A673 (cell line): ENCODE data around the gene MFAP5. TPM values are rescaled to one million over a fixed set of nuclear protein-coding genes. Genes with fewer than 3 reads are reported as not detected.

Experiments
- BruUV-seq: library from RNA; stranded (reverse); fragments of 400-500 nt; replicated peaks from 2 replicates; lab custom pipeline; 2021; lab: Mats Ljungman, UMichigan
- CTCF ChIA-PET: fragments of 300-600 bp; sonication (Branson Sonifier 250); formaldehyde crosslinking; loops from one replicate; lab custom pipeline; 2022; ENCODE audit warnings: antibody characterized with exemption; lab: Charles Lee
- POLR2A ChIA-PET: fragments of 300-600 bp; sonication (Branson Sonifier 250); formaldehyde crosslinking; loops from one replicate; lab custom pipeline; 2022; ENCODE audit warnings: antibody characterized with exemption; ENCODE audit not compliant: low non-redundant PET; lab: Charles Lee
- DNase-seq: peaks from one replicate; pipeline ENCODE4 v3.0.0-alpha.2; 2015; ENCODE audit warnings: low spot score
- H3K27ac ChIP-seq: fragments of 200-600 bp; sonication (generic); 2 replicates; pipeline ENCODE4 v1.5.1; 2016; ENCODE audit warnings: mixed run types, low read depth, mild to moderate bottlenecking, mixed read lengths, antibody characterized with exemption, low read length; ENCODE audit not compliant: poor library complexity, severe bottlenecking
- H3K27me3 ChIP-seq: fragments of 200-600 bp; sonication (generic); replicated peaks from 2 replicates; pipeline ENCODE4 v1.6.1; 2017; ENCODE audit warnings: mixed run types, low read depth, mild to moderate bottlenecking, mixed read lengths, antibody characterized with exemption, low read length; ENCODE audit not compliant: insufficient read depth, poor library complexity
- H3K36me3 ChIP-seq: fragments of 200-600 bp; sonication (generic); 2 replicates; pipeline ENCODE4 v1.6.1; 2016; ENCODE audit warnings: mixed run types, mild to moderate bottlenecking, mixed read lengths, antibody characterized with exemption, low read length; ENCODE audit not compliant: insufficient read depth, poor library complexity, severe bottlenecking
- H3K4me1 ChIP-seq: fragments of 200-600 bp; sonication (generic); 2 replicates; pipeline ENCODE4 v1.6.1; 2017; ENCODE audit warnings: mixed run types, mild to moderate bottlenecking, mixed read lengths, antibody characterized with exemption, low read length; ENCODE audit not compliant: insufficient read depth, poor library complexity, severe bottlenecking
- H3K4me3 ChIP-seq: fragments of 200-600 bp; sonication (generic); 2 replicates; pipeline ENCODE4 v1.5.1; 2016; ENCODE audit warnings: low read depth, mixed run types, mild to moderate bottlenecking, mixed read lengths, low read length; ENCODE audit not compliant: poor library complexity, severe bottlenecking
- H3K9me3 ChIP-seq: fragments of 200-600 bp; sonication (generic); 2 replicates; pipeline ENCODE4 v1.6.1; 2016; ENCODE audit warnings: mixed run types, low read depth, mild to moderate bottlenecking, mixed read lengths, antibody characterized with exemption, low read length; ENCODE audit not compliant: poor library complexity, severe bottlenecking
- CTCF ChIP-seq: fragments of 300-800, 200-600 bp; sonication (generic); conservative IDR thresholded peaks from 2 replicates; pipeline ENCODE4 v1.5.1; 2017; ENCODE audit warnings: low read depth, mild to moderate bottlenecking, antibody characterized with exemption, low read length, moderate library complexity, mixed read lengths
- EZH2 ChIP-seq: fragments of 200-600 bp; sonication (generic); IDR thresholded peaks from 2 replicates; pipeline ENCODE4 v1.6.1; 2017; ENCODE audit warnings: borderline replicate concordance, low read depth, mild to moderate bottlenecking, mixed read lengths, antibody characterized with exemption, low read length; ENCODE audit not compliant: poor library complexity, severe bottlenecking
- intact Hi-C: fragments of 100-400 bp; cut with micrococcal nuclease; formaldehyde crosslinking; loops from one replicate; pipeline ENCODE4 v1.10.0; 2022; ENCODE audit not compliant: unreplicated experiment
- total RNA-seq: library from RNA; stranded (reverse); gene quantifications from 2 replicates; pipeline ENCODE4 v1.2.3, GENCODE V29; 2021

The MFAP5 gene
- total RNA-seq, 1 experiment from 2014 or later = 1.7 TPM

- ChIA-PET POLR2A (no interaction called here), CTCF (no interaction called here)
- TF ChIP-seq EZH2 (no peak), CTCF (no peak)
- no TSS peak for BruUV-seq
- intact Hi-C loops = no loop called here
- H3K36me3 ChIP-seq = peaks cover 5% of the 10 kb centered on the region
- H3K4me3 ChIP-seq = peak overlapping the region; percentile 92
- peak overlapping the region; percentile 67 for H3K27ac ChIP-seq
- H3K4me1 ChIP-seq = peaks cover 38% of the 10 kb centered on the region
- DNase-seq = no peak
- H3K27me3 ChIP-seq = no peaks in the 10 kb centered on the region
- no peaks in the 10 kb centered on the region for H3K9me3 ChIP-seq
These were observed 33.9 kb upstream of the MFAP5 start for GRCh38 chr12:8696442-8697090.

- Histone ChIP-seq H3K9me3 (no peaks in the 10 kb centered on the region), H3K4me1 (peaks cover 29% of the 10 kb centered on the region), H3K27me3 (no peaks in the 10 kb centered on the region), H3K4me3 (no peak overlapping the region), H3K36me3 (peaks cover under 1% of the 10 kb centered on the region), H3K27ac (no peak overlapping the region)
- DNase-seq = no peak
- POLR2A ChIA-PET = no interaction called here
- intact Hi-C loops = no loop called here
- CTCF ChIA-PET = no interaction called here
- TF ChIP-seq EZH2 = no peak
- TF ChIP-seq CTCF = no peak
- BruUV-seq = no TSS peak
These were observed 32.5 kb upstream of the MFAP5 start for GRCh38 chr12:8695116-8695515.

- peak; percentile 37 for DNase-seq
- no peaks in the 10 kb centered on the region for H3K36me3 ChIP-seq
- ChIA-PET CTCF (no interaction called here), POLR2A (no interaction called here)
- intact Hi-C loops = no loop called here
- peak overlapping the region; percentile 30 for H3K27ac ChIP-seq
- H3K9me3 ChIP-seq = no peaks in the 10 kb centered on the region
- peaks cover 24% of the 10 kb centered on the region for H3K4me1 ChIP-seq
- no peak overlapping the region for H3K4me3 ChIP-seq
- no peaks in the 10 kb centered on the region for H3K27me3 ChIP-seq
- TF ChIP-seq CTCF (no peak), EZH2 (no peak)
- no TSS peak for BruUV-seq
These were observed 29.9 kb upstream of the MFAP5 start for GRCh38 chr12:8692573-8692972.
